HCT116 (cell line): ENCODE data around the gene ANKRD10. TPM values are rescaled to one million over a fixed set of nuclear protein-coding genes. Genes with fewer than 3 reads are reported as not detected.

Source experiments
- ATAC-seq: fragments of 200-7000 bp; cut with Tn5 transposase; 2 replicates; pipeline ENCODE4 v1.9.1; 2020; ENCODE audit warnings: mild to moderate bottlenecking, moderate library complexity
- BruUV-seq: library from RNA; stranded (reverse); fragments of 400-500 nt; replicated peaks from 2 replicates; lab custom pipeline; 2021; lab: Mats Ljungman, UMichigan
- CTCF ChIA-PET: fragments of 300-600 bp; sonication (Branson Sonifier 250); formaldehyde crosslinking; loops from one replicate; lab custom pipeline; 2021; ENCODE audit warnings: antibody characterized with exemption; lab: Charles Lee
- POLR2A ChIA-PET: fragments of 300-600, 350-600 bp; sonication (Branson Sonifier 250); formaldehyde crosslinking; loops from one replicate; lab custom pipeline; 2021; ENCODE audit warnings: antibody characterized with exemption; lab: Charles Lee
- RAD21 ChIA-PET, 2 experiments: fragments of 300-600 bp; sonication (Branson Sonifier 250); formaldehyde crosslinking; loops; one replicate each; lab custom pipeline; 2023; ENCODE audit warnings: low total read pairs in 2 of 2; ENCODE audit not compliant: uncharacterized antibody in 2 of 2, unreplicated experiment in 2 of 2, low non-redundant PET in 1 of 2; lab: Charles Lee
- DNase-seq: peaks from one replicate; pipeline ENCODE4 v3.0.0-alpha.2; 2010; ENCODE audit warnings: low read depth, low spot score
- H2AFZ ChIP-seq: fragments of 200-600 bp; shearing (Covaris generic), sonication (generic); 2 replicates; pipeline ENCODE4 v1.6.1; 2017; ENCODE audit warnings: low read depth, mixed run types, mixed read lengths, antibody characterized with exemption, low read length; ENCODE audit not compliant: poor library complexity, severe bottlenecking
- H3K27ac ChIP-seq: 2 replicates; pipeline ENCODE4 v1.5.1; 2012; ENCODE audit warnings: low read depth, low read length
- H3K27me3 ChIP-seq: fragments of 200-600 bp; sonication (generic); 2 replicates; pipeline ENCODE4 v1.6.1; 2016; ENCODE audit warnings: mixed run types, low read length, mixed read lengths; ENCODE audit not compliant: insufficient read depth
- H3K36me3 ChIP-seq, 2 experiments: fragments of 200-500 bp in 1 of 2; fragments of 200-600 bp in 1 of 2; sonication (Bioruptor generic) in 1 of 2; sonication (generic) in 1 of 2; 2 replicates each; pipeline versions ENCODE4 v1.5.1 to v1.6.1; 2014 to 2016; ENCODE audit warnings: low read length in 2 of 2, inconsistent platforms in 1 of 2, mixed read lengths in 1 of 2, mixed run types in 1 of 2; ENCODE audit not compliant: insufficient read depth in 2 of 2, control insufficient read depth in 1 of 2
- H3K4me1 ChIP-seq, 2 experiments: fragments of 200-600 bp in 1 of 2; sonication (generic) in 1 of 2; 2 replicates each; pipeline versions ENCODE4 v1.5.1 to v1.6.1; 2012 to 2017; ENCODE audit warnings: low read length in 2 of 2, inconsistent platforms in 1 of 2, mild to moderate bottlenecking in 1 of 2, mixed read lengths in 1 of 2, mixed run types in 1 of 2, moderate library complexity in 1 of 2; ENCODE audit not compliant: insufficient read depth in 2 of 2, control insufficient read depth in 1 of 2
- H3K4me2 ChIP-seq: fragments of 200-600 bp; sonication (generic); 2 replicates; pipeline ENCODE4 v1.6.1; 2017; ENCODE audit warnings: mixed run types, low read length, mixed read lengths
- H3K4me3 ChIP-seq, 2 experiments: fragments of 200-600 bp in 1 of 2; sonication (generic) in 1 of 2; replicated peaks in 1 of 2; 2 replicates each; pipeline ENCODE4 v1.5.1; 2011 to 2016; ENCODE audit warnings: low read length in 2 of 2, control low read depth in 1 of 2, low read depth in 1 of 2, mild to moderate bottlenecking in 1 of 2, mixed read lengths in 1 of 2, mixed run types in 1 of 2
- H3K79me2 ChIP-seq: fragments of 200-600 bp; sonication (generic); 2 replicates; pipeline ENCODE4 v1.6.1; 2017; ENCODE audit warnings: mild to moderate bottlenecking, mixed run types, low read length, moderate library complexity, mixed read lengths; ENCODE audit not compliant: insufficient read depth
- H3K9ac ChIP-seq: fragments of 200-600 bp; sonication (generic); 2 replicates; pipeline ENCODE4 v1.6.1; 2016; ENCODE audit warnings: low read length, mixed read lengths
- H3K9me2 ChIP-seq: fragments of 200-600 bp; sonication (generic), shearing (Covaris generic); 2 replicates; pipeline ENCODE4 v1.6.1; 2017; ENCODE audit warnings: mixed run types, mild to moderate bottlenecking, moderate library complexity; ENCODE audit not compliant: insufficient read depth
- H3K9me3 ChIP-seq, 2 experiments: fragments of 200-500 bp in 1 of 2; fragments of 200-600 bp in 1 of 2; sonication (Bioruptor generic) in 1 of 2; sonication (generic) in 1 of 2; 2 replicates each; pipeline ENCODE4 v1.6.1; 2014 to 2017; ENCODE audit warnings: low read length in 2 of 2, mixed read lengths in 2 of 2, inconsistent platforms in 1 of 2, low read depth in 1 of 2, mild to moderate bottlenecking in 1 of 2, mixed run types in 1 of 2, moderate library complexity in 1 of 2; ENCODE audit not compliant: control insufficient read depth in 1 of 2, insufficient read depth in 1 of 2
- H4K20me1 ChIP-seq: fragments of 200-600 bp; sonication (generic), shearing (Covaris generic); 2 replicates; pipeline ENCODE4 v1.6.1; 2017; ENCODE audit warnings: mixed run types, mild to moderate bottlenecking, moderate library complexity; ENCODE audit not compliant: insufficient read depth
- ATF3 ChIP-seq: IDR thresholded peaks from 2 replicates; pipeline ENCODE4 v1.6.1; 2012
- CEBPB ChIP-seq: IDR thresholded peaks from 2 replicates; pipeline ENCODE4 v1.6.1; 2012; ENCODE audit warnings: low read depth
- FOSL1 ChIP-seq: IDR thresholded peaks from 2 replicates; pipeline ENCODE4 v1.6.1; 2012; ENCODE audit warnings: low read depth
- MAX ChIP-seq: IDR thresholded peaks from 2 replicates; pipeline ENCODE4 v1.6.1; 2012
- POLR2A ChIP-seq: IDR thresholded peaks from 2 replicates; pipeline ENCODE4 v1.7.0; 2011; ENCODE audit warnings: borderline replicate concordance; ENCODE audit not compliant: insufficient read depth, insufficient read length; ENCODE audit errors: extremely low read depth
- POLR2AphosphoS5 ChIP-seq: IDR thresholded peaks from 2 replicates; pipeline ENCODE4 v1.6.1; 2011; ENCODE audit warnings: mild to moderate bottlenecking, low read depth, low read length, moderate library complexity
- TCF7L2 ChIP-seq: IDR thresholded peaks from 2 replicates; pipeline ENCODE4 v1.7.0; 2011; ENCODE audit warnings: borderline replicate concordance, inconsistent platforms; ENCODE audit not compliant: insufficient read depth, insufficient read length; ENCODE audit errors: extremely low read depth
- ZBTB33 ChIP-seq: IDR thresholded peaks from 2 replicates; pipeline ENCODE4 v1.6.1; 2011; ENCODE audit warnings: mild to moderate bottlenecking, low read length, moderate library complexity; ENCODE audit not compliant: insufficient replicate concordance; ENCODE audit errors: extremely low read depth
- intact Hi-C: fragments of 100-400 bp; cut with micrococcal nuclease; formaldehyde crosslinking; loops from 2 replicates; pipeline ENCODE4 v1.10.0; 2022
- total RNA-seq: library from RNA; stranded (reverse); gene quantifications from one replicate; pipeline ENCODE4 v1.2.1, GENCODE V29; 2021; ENCODE audit not compliant: unreplicated experiment
- TF ChIP-seq, protein P1 (sequence below): IDR thresholded peaks from 2 replicates; pipeline ENCODE4 v1.6.1; 2012; ENCODE audit warnings: low read depth

The ANKRD10 gene
- total RNA-seq, 1 experiment from 2014 or later, result 173 TPM

DNA sequence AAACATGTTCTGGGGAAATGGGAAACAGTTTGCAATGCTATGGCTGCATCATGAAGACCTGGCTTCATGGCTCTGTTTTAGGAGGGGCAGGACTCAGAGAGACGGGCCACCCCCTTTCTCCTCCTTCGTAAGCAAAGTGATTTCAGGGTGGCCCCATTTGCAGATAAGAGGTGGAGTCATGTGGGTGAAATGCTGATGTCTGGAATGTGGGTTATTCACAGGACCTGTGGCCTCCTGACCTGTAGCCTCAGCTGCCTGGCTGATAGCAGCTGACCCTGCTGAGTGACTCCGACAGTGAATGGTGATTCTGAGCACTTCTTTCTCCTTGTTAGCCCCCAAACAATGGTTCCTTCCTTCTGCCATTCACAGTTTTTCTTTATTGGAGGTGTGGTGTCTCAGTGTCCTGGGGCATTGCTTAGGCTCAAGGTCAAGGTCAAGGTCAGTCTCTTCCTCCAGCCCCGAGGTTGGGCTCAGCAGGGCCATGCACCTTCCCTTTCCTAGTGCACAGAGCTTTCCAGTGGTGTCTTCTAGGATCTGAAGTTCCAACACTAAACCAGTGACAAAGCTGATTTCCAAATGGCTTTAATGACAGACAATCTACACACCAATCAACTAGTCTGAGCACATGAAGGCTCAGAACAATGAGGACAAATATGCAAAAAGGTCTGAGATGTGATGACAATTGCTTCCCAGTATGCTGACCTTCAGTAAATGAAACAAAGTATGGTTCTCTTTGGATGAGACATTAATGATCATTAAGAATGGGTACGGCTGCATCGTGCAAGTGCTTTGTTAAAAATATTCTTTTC is 49.6 kb upstream of the ANKRD10 start:
- no peaks in the 10 kb centered on the region for H3K9me2 ChIP-seq
- BruUV-seq, result TSS peak; percentile 65
- H3K79me2 ChIP-seq, result peaks cover 21% of the 10 kb centered on the region; the same call in 1 of the 2 replicates
- no peaks in the 10 kb centered on the region for H4K20me1 ChIP-seq
- H2AFZ ChIP-seq, result no peak overlapping the region
- ChIA-PET POLR2A (interaction anchor here (0.9 kb wide), 1 partner anchor 10 kb away, joined by 4 read pairs; no protein-coding TSS in a partner anchor), RAD21 (no interaction called here), CTCF (no interaction called here)
- H3K4me2 ChIP-seq, result peak overlapping the region; percentile 59
- H3K36me3 ChIP-seq, result peaks cover 0 to 2% of the 10 kb centered on the region in 2 experiments; a peak in 1 of 4 replicates
- peaks cover 43 to 94% of the 10 kb centered on the region in 2 experiments for H3K4me1 ChIP-seq
- ATAC-seq (peak; percentile 32), DNase-seq (no peak)
- no peaks in the 10 kb centered on the region for H3K27me3 ChIP-seq
- intact Hi-C loops, result loop anchor here (2.0 to 10.0 kb wide), 2 partner anchors 50 to 250 kb away; partner anchors contain the start of genes ANKRD10 and ING1
- H3K27ac ChIP-seq, result peak overlapping the region; percentile 99
- no peaks in the 10 kb centered on the region for H3K9me3 ChIP-seq
- TF ChIP-seq POLR2A, result peak; percentile 29
- TF ChIP-seq ATF3, result no peak
- peak overlapping the region; percentile 62 for H3K9ac ChIP-seq
- H3K4me3 ChIP-seq, result peak overlapping the region in 1 of 2 experiments; percentile 5; a peak in 1 of 4 replicates

- DNase-seq, result no peak
- H3K9me2 ChIP-seq, result no peaks in the 10 kb centered on the region
- no peak for ATAC-seq
- peaks cover 43 to 89% of the 10 kb centered on the region in 2 experiments for H3K4me1 ChIP-seq
- CTCF ChIA-PET, result no interaction called here
- no peaks in the 10 kb centered on the region for H3K27me3 ChIP-seq
- no peaks in the 10 kb centered on the region for H4K20me1 ChIP-seq
- H3K36me3 ChIP-seq, result peaks cover 0 to 3% of the 10 kb centered on the region in 2 experiments; a peak in 1 of 4 replicates
- H3K9ac ChIP-seq, result peak overlapping the region; percentile 62
- no TSS peak for BruUV-seq
- RAD21 ChIA-PET, result no interaction called here
- peak overlapping the region; percentile 59 for H3K4me2 ChIP-seq
- intact Hi-C loops, result loop anchor here (10.0 kb wide), 1 partner anchor 249 kb away; the partner anchor contains the start of gene ING1
- peaks cover 14% of the 10 kb centered on the region; the same call in 1 of the 2 replicates for H3K79me2 ChIP-seq
- H3K27ac ChIP-seq, result peak overlapping the region; percentile 99
- H3K4me3 ChIP-seq, result no peak overlapping the region
- POLR2A ChIA-PET, result no interaction called here
- H2AFZ ChIP-seq, result no peak overlapping the region
- H3K9me3 ChIP-seq, result peaks cover 0 to 3% of the 10 kb centered on the region in 2 experiments; a peak in 1 of 4 replicates
- TF ChIP-seq, protein P1, sequence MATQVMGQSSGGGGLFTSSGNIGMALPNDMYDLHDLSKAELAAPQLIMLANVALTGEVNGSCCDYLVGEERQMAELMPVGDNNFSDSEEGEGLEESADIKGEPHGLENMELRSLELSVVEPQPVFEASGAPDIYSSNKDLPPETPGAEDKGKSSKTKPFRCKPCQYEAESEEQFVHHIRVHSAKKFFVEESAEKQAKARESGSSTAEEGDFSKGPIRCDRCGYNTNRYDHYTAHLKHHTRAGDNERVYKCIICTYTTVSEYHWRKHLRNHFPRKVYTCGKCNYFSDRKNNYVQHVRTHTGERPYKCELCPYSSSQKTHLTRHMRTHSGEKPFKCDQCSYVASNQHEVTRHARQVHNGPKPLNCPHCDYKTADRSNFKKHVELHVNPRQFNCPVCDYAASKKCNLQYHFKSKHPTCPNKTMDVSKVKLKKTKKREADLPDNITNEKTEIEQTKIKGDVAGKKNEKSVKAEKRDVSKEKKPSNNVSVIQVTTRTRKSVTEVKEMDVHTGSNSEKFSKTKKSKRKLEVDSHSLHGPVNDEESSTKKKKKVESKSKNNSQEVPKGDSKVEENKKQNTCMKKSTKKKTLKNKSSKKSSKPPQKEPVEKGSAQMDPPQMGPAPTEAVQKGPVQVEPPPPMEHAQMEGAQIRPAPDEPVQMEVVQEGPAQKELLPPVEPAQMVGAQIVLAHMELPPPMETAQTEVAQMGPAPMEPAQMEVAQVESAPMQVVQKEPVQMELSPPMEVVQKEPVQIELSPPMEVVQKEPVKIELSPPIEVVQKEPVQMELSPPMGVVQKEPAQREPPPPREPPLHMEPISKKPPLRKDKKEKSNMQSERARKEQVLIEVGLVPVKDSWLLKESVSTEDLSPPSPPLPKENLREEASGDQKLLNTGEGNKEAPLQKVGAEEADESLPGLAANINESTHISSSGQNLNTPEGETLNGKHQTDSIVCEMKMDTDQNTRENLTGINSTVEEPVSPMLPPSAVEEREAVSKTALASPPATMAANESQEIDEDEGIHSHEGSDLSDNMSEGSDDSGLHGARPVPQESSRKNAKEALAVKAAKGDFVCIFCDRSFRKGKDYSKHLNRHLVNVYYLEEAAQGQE, result no peak
- no peak for TF ChIP-seq MAX
- TF ChIP-seq POLR2A, result no peak
- no peak for TF ChIP-seq ZBTB33
- TF ChIP-seq TCF7L2, result no peak
- TF ChIP-seq POLR2AphosphoS5, result no peak
- TF ChIP-seq CEBPB, result no peak
- no peak for TF ChIP-seq ATF3
- TF ChIP-seq FOSL1, result no peak
Observed at GRCh38 chr13:110963554-110963970, 48.7 kb upstream of the ANKRD10 start.
